Caco-2 (cell line): ENCODE results near the gene AKIRIN2. TPM values are rescaled to one million over a fixed set of nuclear protein-coding genes. Genes with fewer than 3 reads are reported as not detected.

ENCODE experiments used
- BruUV-seq: library from RNA; stranded (reverse); fragments of 400-500 nt; replicated peaks from 2 replicates; lab custom pipeline; 2021; lab: Mats Ljungman, UMichigan
- CTCF ChIA-PET: fragments of 300-600 bp; sonication (Branson Sonifier 250); formaldehyde crosslinking; loops from one replicate; lab custom pipeline; 2022; ENCODE audit warnings: antibody characterized with exemption; lab: Charles Lee
- POLR2A ChIA-PET: fragments of 300-600 bp; sonication (Branson Sonifier 250); formaldehyde crosslinking; loops from one replicate; lab custom pipeline; 2022; ENCODE audit warnings: antibody characterized with exemption; lab: Charles Lee
- DNase-seq, 2 experiments: peaks; one replicate each; pipeline versions ENCODE4 v3.0.0 to v3.0.0-alpha.2; 2020 to 2022
- H3K27me3 ChIP-seq: replicated peaks from 2 replicates; pipeline ENCODE4 v1.6.0; 2011; ENCODE audit warnings: low read length; ENCODE audit not compliant: control insufficient read depth, insufficient read depth
- H3K36me3 ChIP-seq: 2 replicates; pipeline ENCODE4 v1.5.1; 2011; ENCODE audit warnings: low read length; ENCODE audit not compliant: control insufficient read depth, insufficient read depth
- H3K4me1 ChIP-seq: fragments of 250-450 bp; sonication (Bioruptor Pico); 2 replicates; pipeline ENCODE4 v1.5.1; 2020; ENCODE audit warnings: mild to moderate bottlenecking
- H3K4me3 ChIP-seq: 2 replicates; pipeline ENCODE4 v1.5.1; 2011; ENCODE audit warnings: low read depth, mild to moderate bottlenecking, control low read depth, low read length
- H3K9me3 ChIP-seq: fragments of 250-450 bp; sonication (Bioruptor Pico); 2 replicates; pipeline ENCODE4 v1.5.1; 2020; ENCODE audit warnings: mild to moderate bottlenecking, moderate library complexity
- H3K27ac Mint-ChIP-seq: one replicate; pipeline ENCODE4 v1.8.0; 2022; ENCODE audit warnings: mixed read lengths; ENCODE audit not compliant: unreplicated experiment
- H3K27me3 Mint-ChIP-seq: one replicate; pipeline ENCODE4 v1.8.0; 2022; ENCODE audit warnings: mixed read lengths; ENCODE audit not compliant: insufficient read depth, unreplicated experiment
- H3K36me3 Mint-ChIP-seq: one replicate; pipeline ENCODE4 v1.8.0; 2022; ENCODE audit warnings: mild to moderate bottlenecking, mixed read lengths; ENCODE audit not compliant: insufficient read depth, unreplicated experiment
- H3K4me1 Mint-ChIP-seq: one replicate; pipeline ENCODE4 v1.8.0; 2022; ENCODE audit warnings: low read depth, mixed read lengths; ENCODE audit not compliant: unreplicated experiment
- H3K4me3 Mint-ChIP-seq: one replicate; pipeline ENCODE4 v1.8.0; 2022; ENCODE audit warnings: mild to moderate bottlenecking, moderate library complexity, mixed read lengths; ENCODE audit not compliant: unreplicated experiment
- H3K9me3 Mint-ChIP-seq: one replicate; pipeline ENCODE4 v1.8.0; 2022; ENCODE audit warnings: mixed read lengths; ENCODE audit not compliant: unreplicated experiment
- intact Hi-C: fragments of 100-400 bp; cut with micrococcal nuclease; formaldehyde crosslinking; loops from one replicate; pipeline ENCODE4 v1.10.0; 2022; ENCODE audit not compliant: unreplicated experiment
- total RNA-seq: library from RNA; stranded (reverse); gene quantifications from 2 replicates; pipeline ENCODE4 v1.2.3, GENCODE V29; 2022
- TF ChIP-seq, protein P1 (sequence below), 2 experiments: fragments of 200-600 bp in 1 of 2; IDR thresholded peaks; 1 replicate in 1 of 2; 2 replicates in 1 of 2; pipeline versions ENCODE4 v1.5.1 to v1.8.0; 2011 to 2022; ENCODE audit warnings: antibody characterized with exemption in 1 of 2, control low read depth in 1 of 2, inconsistent platforms in 1 of 2, low read depth in 1 of 2, low read length in 1 of 2, mild to moderate bottlenecking in 1 of 2, moderate library complexity in 1 of 2; ENCODE audit not compliant: insufficient read depth in 1 of 2, severe bottlenecking in 1 of 2, unreplicated experiment in 1 of 2

AKIRIN2 gene
- total RNA-seq, 1 experiment from 2014 or later = 51.3 TPM

- TF ChIP-seq, protein P1, sequence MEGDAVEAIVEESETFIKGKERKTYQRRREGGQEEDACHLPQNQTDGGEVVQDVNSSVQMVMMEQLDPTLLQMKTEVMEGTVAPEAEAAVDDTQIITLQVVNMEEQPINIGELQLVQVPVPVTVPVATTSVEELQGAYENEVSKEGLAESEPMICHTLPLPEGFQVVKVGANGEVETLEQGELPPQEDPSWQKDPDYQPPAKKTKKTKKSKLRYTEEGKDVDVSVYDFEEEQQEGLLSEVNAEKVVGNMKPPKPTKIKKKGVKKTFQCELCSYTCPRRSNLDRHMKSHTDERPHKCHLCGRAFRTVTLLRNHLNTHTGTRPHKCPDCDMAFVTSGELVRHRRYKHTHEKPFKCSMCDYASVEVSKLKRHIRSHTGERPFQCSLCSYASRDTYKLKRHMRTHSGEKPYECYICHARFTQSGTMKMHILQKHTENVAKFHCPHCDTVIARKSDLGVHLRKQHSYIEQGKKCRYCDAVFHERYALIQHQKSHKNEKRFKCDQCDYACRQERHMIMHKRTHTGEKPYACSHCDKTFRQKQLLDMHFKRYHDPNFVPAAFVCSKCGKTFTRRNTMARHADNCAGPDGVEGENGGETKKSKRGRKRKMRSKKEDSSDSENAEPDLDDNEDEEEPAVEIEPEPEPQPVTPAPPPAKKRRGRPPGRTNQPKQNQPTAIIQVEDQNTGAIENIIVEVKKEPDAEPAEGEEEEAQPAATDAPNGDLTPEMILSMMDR (IDR thresholded peaks at IDR 0.05; ENCODE audit: insufficient read depth in 1 of 2, low read depth in 1 of 2, low read length in 1 of 2, severe bottlenecking in 1 of 2, unreplicated experiment in 1 of 2) = no peak
- Mint-ChIP-seq H3K9me3 (no peaks in the 10 kb centered on the region), H3K27ac (no peak overlapping the region), H3K36me3 (peaks cover 41% of the 10 kb centered on the region), H3K4me3 (no peak overlapping the region), H3K4me1 (peaks cover 7% of the 10 kb centered on the region), H3K27me3 (no peaks in the 10 kb centered on the region)
- Histone ChIP-seq H3K27me3 (no peaks in the 10 kb centered on the region), H3K4me3 (no peak overlapping the region), H3K9me3 (no peaks in the 10 kb centered on the region), H3K4me1 (peaks cover 23% of the 10 kb centered on the region), H3K36me3 (no peaks in the 10 kb centered on the region)
- no peak for DNase-seq
- BruUV-seq = no TSS peak
- ChIA-PET POLR2A (no interaction called here), CTCF (no interaction called here)
- intact Hi-C loops = no loop called here
Observed at GRCh38 chr6:87684895-87685654, 17.0 kb downstream of the AKIRIN2 start.

DNA sequence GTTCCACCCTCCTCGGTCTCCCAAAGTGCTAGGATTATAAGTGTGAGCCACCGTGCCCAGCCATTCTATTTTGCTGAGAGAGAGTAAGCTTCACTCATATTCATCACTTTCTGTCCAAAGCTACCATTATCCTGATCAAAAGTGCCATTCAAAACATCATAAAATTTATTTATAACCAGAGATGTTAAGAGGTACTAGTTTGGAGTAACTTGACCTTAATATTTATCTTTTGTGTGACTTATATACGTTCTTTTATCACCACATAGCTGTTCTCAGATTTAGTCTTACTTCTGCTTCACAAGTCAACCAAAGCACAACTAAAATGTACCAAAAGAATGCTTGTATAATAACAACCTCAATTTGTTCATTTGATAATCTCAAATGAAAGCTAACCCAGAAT, 18.1 kb downstream of the AKIRIN2 start:
- intact Hi-C loops = no loop called here
- BruUV-seq = no TSS peak
- POLR2A ChIA-PET = no interaction called here

GRCh38 chr6:87682310-87682709, 19.7 kb downstream of the AKIRIN2 start:
- no peaks in the 10 kb centered on the region for H3K27me3 Mint-ChIP-seq
- Histone ChIP-seq H3K4me1 (peaks cover 23% of the 10 kb centered on the region), H3K9me3 (no peaks in the 10 kb centered on the region), H3K4me3 (no peak overlapping the region), H3K36me3 (no peaks in the 10 kb centered on the region), H3K27me3 (no peaks in the 10 kb centered on the region)
- no peak for DNase-seq
- peaks cover 36% of the 10 kb centered on the region for H3K36me3 Mint-ChIP-seq
- ChIA-PET CTCF (no interaction called here), POLR2A (no interaction called here)
- TF ChIP-seq, protein P1 (IDR thresholded peaks at IDR 0.05; ENCODE audit: insufficient read depth in 1 of 2, low read depth in 1 of 2, low read length in 1 of 2, severe bottlenecking in 1 of 2, unreplicated experiment in 1 of 2) = no peak
- no peak overlapping the region for H3K27ac Mint-ChIP-seq
- no peak overlapping the region for H3K4me3 Mint-ChIP-seq
- no TSS peak for BruUV-seq
- H3K4me1 Mint-ChIP-seq = peaks cover 7% of the 10 kb centered on the region
- intact Hi-C loops = no loop called here
- no peaks in the 10 kb centered on the region for H3K9me3 Mint-ChIP-seq

More for the DNA sequence above, 18.1 kb downstream of the AKIRIN2 start:
- H3K4me3 ChIP-seq = no peak overlapping the region
- TF ChIP-seq, protein P1 (IDR thresholded peaks at IDR 0.05; ENCODE audit: insufficient read depth in 1 of 2, low read depth in 1 of 2, low read length in 1 of 2, severe bottlenecking in 1 of 2, unreplicated experiment in 1 of 2) = no peak
- H3K36me3 ChIP-seq = no peaks in the 10 kb centered on the region
- DNase-seq = no peak
- peaks cover 23% of the 10 kb centered on the region for H3K4me1 ChIP-seq
- no peaks in the 10 kb centered on the region for H3K27me3 ChIP-seq
- Mint-ChIP-seq H3K27ac (no peak overlapping the region), H3K4me3 (no peak overlapping the region), H3K4me1 (peaks cover 7% of the 10 kb centered on the region), H3K27me3 (no peaks in the 10 kb centered on the region), H3K36me3 (peaks cover 34% of the 10 kb centered on the region), H3K9me3 (no peaks in the 10 kb centered on the region)
- CTCF ChIA-PET = no interaction called here
- no peaks in the 10 kb centered on the region for H3K9me3 ChIP-seq
